ENCODE results near the gene BLTP1. TPM values are rescaled to one million over a fixed set of nuclear protein-coding genes. Genes with fewer than 3 reads are reported as not detected.
"Not testable (repeated sequence)": the region's sequence is repeated elsewhere in the genome, so short reads cannot be mapped to it uniquely, and the experiment has no call there.

The BLTP1 gene
- polyA plus RNA-seq, 2 of the 4 experiments (the other 2 are of a cell fraction): 5.8 to 30.4 TPM

DNA sequence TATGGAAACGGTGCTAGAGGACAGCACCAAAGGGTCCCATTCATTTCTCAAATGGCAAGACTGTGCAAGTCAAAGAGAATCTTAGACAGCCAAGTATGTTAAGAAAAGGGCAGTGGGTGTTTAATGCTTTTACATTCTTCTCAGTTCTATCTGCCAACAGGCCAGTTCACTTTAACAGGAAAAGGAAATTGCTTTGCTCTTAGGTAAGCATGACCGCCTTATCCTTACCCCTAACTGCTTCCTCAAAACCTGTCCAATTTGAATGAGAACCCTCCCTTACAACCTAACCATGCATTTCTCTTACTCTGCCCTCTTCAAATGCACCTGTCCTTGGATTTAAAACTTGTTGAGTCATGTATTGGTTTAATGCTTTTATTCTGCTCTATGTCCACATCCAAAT is 44.5 kb upstream of the BLTP1 start:
- no peak overlapping the region for H3K4me2 ChIP-seq
- H3K9me3 ChIP-seq: 0 out of 3 replicates have a peak, but pooled peaks cover 2% of the 10 kb centered on the region
- H3K27ac ChIP-seq: no peak overlapping the region
- TF ChIP-seq ZNF302 (CRISPR knock-in tag; IDR thresholded peaks at IDR 0.05) (no peak), ESRRA (IDR thresholded peaks at IDR 0.05; ENCODE audit: borderline replicate concordance, low read length) (no peak), MAZ (IDR thresholded peaks at IDR 0.05; ENCODE audit: borderline replicate concordance, low read depth, low read length) (no peak), ZFP36 (IDR thresholded peaks at IDR 0.05; ENCODE audit: borderline replicate concordance, partially characterized antibody) (no peak), CBX2 (IDR thresholded peaks at IDR 0.05; ENCODE audit: borderline replicate concordance, low read depth) (no peak), HOXB5 (CRISPR knock-in tag; IDR thresholded peaks at IDR 0.05) (no peak), JUNB (IDR thresholded peaks at IDR 0.05) (no peak), CHD4 (IDR thresholded peaks at IDR 0.05; ENCODE audit: borderline replicate concordance) (no peak), SMC3 (IDR thresholded peaks at IDR 0.05) (no peak), GATA3 (IDR thresholded peaks at IDR 0.05; ENCODE audit: borderline replicate concordance) (no peak), TP53 (CRISPR knock-in tag; IDR thresholded peaks at IDR 0.05) (no peak), HDAC2 (IDR thresholded peaks at IDR 0.05) (no peak), JUN (IDR thresholded peaks at IDR 0.05) (no peak), PHF8 (IDR thresholded peaks at IDR 0.05; ENCODE audit: borderline replicate concordance, low read depth) (no peak)
- TF ChIP-seq, protein P1, sequence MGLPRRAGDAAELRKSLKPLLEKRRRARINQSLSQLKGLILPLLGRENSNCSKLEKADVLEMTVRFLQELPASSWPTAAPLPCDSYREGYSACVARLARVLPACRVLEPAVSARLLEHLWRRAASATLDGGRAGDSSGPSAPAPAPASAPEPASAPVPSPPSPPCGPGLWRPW (IDR thresholded peaks at IDR 0.05): no peak
- TF ChIP-seq, protein P2, sequence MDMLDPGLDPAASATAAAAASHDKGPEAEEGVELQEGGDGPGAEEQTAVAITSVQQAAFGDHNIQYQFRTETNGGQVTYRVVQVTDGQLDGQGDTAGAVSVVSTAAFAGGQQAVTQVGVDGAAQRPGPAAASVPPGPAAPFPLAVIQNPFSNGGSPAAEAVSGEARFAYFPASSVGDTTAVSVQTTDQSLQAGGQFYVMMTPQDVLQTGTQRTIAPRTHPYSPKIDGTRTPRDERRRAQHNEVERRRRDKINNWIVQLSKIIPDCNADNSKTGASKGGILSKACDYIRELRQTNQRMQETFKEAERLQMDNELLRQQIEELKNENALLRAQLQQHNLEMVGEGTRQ (IDR thresholded peaks at IDR 0.05): no peak
- TF ChIP-seq, protein P3, sequence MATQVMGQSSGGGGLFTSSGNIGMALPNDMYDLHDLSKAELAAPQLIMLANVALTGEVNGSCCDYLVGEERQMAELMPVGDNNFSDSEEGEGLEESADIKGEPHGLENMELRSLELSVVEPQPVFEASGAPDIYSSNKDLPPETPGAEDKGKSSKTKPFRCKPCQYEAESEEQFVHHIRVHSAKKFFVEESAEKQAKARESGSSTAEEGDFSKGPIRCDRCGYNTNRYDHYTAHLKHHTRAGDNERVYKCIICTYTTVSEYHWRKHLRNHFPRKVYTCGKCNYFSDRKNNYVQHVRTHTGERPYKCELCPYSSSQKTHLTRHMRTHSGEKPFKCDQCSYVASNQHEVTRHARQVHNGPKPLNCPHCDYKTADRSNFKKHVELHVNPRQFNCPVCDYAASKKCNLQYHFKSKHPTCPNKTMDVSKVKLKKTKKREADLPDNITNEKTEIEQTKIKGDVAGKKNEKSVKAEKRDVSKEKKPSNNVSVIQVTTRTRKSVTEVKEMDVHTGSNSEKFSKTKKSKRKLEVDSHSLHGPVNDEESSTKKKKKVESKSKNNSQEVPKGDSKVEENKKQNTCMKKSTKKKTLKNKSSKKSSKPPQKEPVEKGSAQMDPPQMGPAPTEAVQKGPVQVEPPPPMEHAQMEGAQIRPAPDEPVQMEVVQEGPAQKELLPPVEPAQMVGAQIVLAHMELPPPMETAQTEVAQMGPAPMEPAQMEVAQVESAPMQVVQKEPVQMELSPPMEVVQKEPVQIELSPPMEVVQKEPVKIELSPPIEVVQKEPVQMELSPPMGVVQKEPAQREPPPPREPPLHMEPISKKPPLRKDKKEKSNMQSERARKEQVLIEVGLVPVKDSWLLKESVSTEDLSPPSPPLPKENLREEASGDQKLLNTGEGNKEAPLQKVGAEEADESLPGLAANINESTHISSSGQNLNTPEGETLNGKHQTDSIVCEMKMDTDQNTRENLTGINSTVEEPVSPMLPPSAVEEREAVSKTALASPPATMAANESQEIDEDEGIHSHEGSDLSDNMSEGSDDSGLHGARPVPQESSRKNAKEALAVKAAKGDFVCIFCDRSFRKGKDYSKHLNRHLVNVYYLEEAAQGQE (IDR thresholded peaks at IDR 0.05): no peak
- ATAC-seq (no peak), FAIRE-seq (no peak), DNase-seq (ENCODE audit: low read depth in 1 of 2, low spot score in 1 of 2) (no peak)
- CTCF ChIA-PET: no interaction called here
- POLR2A ChIA-PET: no interaction called here
- no peak overlapping the region for H3K4me3 ChIP-seq
- H3K4me1 ChIP-seq: no peaks in the 10 kb centered on the region
- 55% methylated on average over 2 of the region's 2 CpGs for WGBS (ENCODE audit: missing lambda C conversion rate)

DNA sequence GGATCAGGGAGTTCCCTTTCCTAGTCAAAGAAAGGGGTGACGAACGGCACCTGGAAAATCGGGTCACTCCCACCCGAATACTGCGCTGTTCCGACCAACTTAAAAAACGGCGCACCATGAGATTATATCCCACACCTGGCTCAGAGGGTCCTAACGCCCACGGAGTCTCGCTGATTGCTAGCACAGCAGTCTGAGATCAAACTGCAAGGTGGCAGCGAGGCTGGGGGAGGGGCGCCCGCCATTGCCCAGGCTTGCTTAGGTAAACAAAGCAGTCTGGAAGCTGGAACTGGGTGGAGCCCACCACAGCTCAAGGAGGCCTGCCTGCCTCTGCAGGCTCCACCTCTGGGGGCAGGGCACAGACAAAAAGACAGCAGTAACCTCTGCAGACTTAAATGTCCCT is 41.8 kb upstream of the BLTP1 start:
- peak overlapping the region; percentile 74 for H3K4me2 ChIP-seq
- WGBS (ENCODE audit: missing lambda C conversion rate): 0% methylated on average over 8 of the region's 14 CpGs
- H3K4me3 ChIP-seq: peak overlapping the region; percentile 53
- peak overlapping the region; percentile 67 to 77 for H3K27ac ChIP-seq
- H3K4me1 ChIP-seq, H3K9me3 ChIP-seq, FAIRE-seq, CTCF ChIA-PET, POLR2A ChIA-PET, ATAC-seq: not testable (repeated sequence)
- peak in 1 of 2 experiments; percentile 23 for DNase-seq (ENCODE audit: low read depth in 1 of 2, low spot score in 1 of 2)

DNA sequence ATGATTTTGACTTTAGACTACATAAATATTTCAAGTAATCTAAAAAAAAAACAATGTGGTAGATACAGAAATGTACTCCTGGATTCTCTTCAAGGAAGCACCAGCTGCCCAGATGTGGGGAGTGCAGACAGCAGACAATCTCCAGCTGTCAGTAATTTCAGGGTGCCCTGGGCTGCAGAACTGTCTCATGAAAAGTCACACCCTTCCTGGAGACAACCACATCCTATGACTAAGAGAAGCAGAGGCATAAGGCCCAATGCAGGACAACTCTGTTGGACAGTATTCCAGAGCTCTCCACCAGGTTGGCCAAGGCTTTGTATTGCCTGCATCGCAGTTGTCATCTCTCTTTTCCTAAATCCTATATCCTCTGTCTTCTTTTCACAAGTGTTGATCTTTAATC is 34.4 kb upstream of the BLTP1 start:
- no peaks in the 10 kb centered on the region for H3K9me3 ChIP-seq
- H3K27ac ChIP-seq: no peak overlapping the region
- FAIRE-seq: no peak
- no peak for ATAC-seq
- CTCF ChIA-PET: no interaction called here
- DNase-seq (ENCODE audit: low read depth in 1 of 2, low spot score in 1 of 2): no peak
- TF ChIP-seq JUNB (IDR thresholded peaks at IDR 0.05): no peak
- TF ChIP-seq, protein P4, sequence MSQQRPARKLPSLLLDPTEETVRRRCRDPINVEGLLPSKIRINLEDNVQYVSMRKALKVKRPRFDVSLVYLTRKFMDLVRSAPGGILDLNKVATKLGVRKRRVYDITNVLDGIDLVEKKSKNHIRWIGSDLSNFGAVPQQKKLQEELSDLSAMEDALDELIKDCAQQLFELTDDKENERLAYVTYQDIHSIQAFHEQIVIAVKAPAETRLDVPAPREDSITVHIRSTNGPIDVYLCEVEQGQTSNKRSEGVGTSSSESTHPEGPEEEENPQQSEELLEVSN (IDR thresholded peaks at IDR 0.05; ENCODE audit: borderline replicate concordance, low read depth): no peak
- TF ChIP-seq RCOR1 (IDR thresholded peaks at IDR 0.05; ENCODE audit: low read depth, low read length): no peak
- no peak for TF ChIP-seq ZFP36 (IDR thresholded peaks at IDR 0.05; ENCODE audit: borderline replicate concordance, partially characterized antibody)
- no peak for TF ChIP-seq GATA3 (IDR thresholded peaks at IDR 0.05; ENCODE audit: borderline replicate concordance)
- no peak for TF ChIP-seq EHMT2 (IDR thresholded peaks at IDR 0.05; ENCODE audit: low read depth)
- no peak for TF ChIP-seq ZSCAN20 (CRISPR knock-in tag; IDR thresholded peaks at IDR 0.05)
- TF ChIP-seq, protein P1 (IDR thresholded peaks at IDR 0.05): no peak
- TF ChIP-seq NFE2L2 (conservative IDR thresholded peaks at IDR 0.05; ENCODE audit: low read length): no peak
- no peak for TF ChIP-seq POLR2AphosphoS2 (conservative IDR thresholded peaks at IDR 0.05; ENCODE audit: low read length)
- no peak for TF ChIP-seq SMC3 (IDR thresholded peaks at IDR 0.05)
- no peak for TF ChIP-seq EHF (CRISPR knock-in tag; IDR thresholded peaks at IDR 0.05)
- POLR2A ChIA-PET: no interaction called here
- no peaks in the 10 kb centered on the region for H3K4me1 ChIP-seq
- H3K4me3 ChIP-seq: no peak overlapping the region
- whole genome bisulfite sequencing (ENCODE audit: missing lambda C conversion rate): 0% methylated on average over 1 of the region's 1 CpG
- no peak overlapping the region for H3K4me2 ChIP-seq

All from A549 (cell line).